ENCODE measurements around the gene TDO2.

DNA sequence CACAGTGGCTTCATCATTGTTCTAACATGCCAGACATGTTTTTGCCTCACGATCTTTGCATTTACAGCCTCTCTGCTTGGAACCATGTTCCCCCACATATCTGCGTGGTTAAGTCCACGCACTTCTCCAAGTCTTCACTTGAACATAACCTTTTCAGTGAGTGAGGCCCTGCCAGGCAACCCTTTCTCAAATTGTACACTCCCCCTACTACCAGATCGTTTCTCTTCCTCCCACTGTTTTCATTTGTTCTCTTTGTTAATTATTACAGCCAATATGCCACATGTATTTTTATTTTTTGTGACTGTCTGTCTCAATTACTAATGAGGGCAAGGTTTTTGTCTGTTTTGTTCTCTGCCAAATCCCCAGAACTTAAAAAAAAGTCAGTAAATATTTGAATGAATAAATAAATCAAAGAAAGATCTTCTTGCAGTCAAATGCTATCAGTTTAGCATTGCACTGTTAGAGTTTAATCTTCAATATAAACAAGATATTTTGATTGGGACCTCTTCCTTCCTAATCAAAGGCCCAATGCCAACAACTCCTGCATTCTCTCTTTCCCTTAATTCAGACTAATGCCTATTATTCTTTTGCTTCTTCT, 32.0 kb downstream of the TDO2 start:
- no peak for TF ChIP-seq TAF1 (IDR thresholded peaks at IDR 0.05; ENCODE audit: low read depth)
- TF ChIP-seq EZH2 (IDR thresholded peaks at IDR 0.05; ENCODE audit: borderline replicate concordance, insufficient read depth, low read length, poor library complexity, severe bottlenecking) = no peak

Data from neural cell (in vitro differentiated cells).